NCI-H774 (cell line): ENCODE data around the gene SCAMP4.

ENCODE experiments used
- DNase-seq: peaks from one replicate; lab custom pipeline; 2025; lab: John Stamatoyannopoulos, UW

Gene SCAMP4, protein sequence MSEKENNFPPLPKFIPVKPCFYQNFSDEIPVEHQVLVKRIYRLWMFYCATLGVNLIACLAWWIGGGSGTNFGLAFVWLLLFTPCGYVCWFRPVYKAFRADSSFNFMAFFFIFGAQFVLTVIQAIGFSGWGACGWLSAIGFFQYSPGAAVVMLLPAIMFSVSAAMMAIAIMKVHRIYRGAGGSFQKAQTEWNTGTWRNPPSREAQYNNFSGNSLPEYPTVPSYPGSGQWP

GRCh38 chr19:1905110-1905862 is at the start of gene SCAMP4, which contains the start of gene ADAT3:
Gene SCAMP4, plus strand, starts transcription at chr19:1905399. Its CDS starts 9,621 bp downstream, at chr19:1915020.
Gene ADAT3, plus strand, starts transcription at chr19:1905399. Its CDS starts 6,649 bp downstream, at chr19:1912048.
- DNase-seq: peak; percentile 98

DNA sequence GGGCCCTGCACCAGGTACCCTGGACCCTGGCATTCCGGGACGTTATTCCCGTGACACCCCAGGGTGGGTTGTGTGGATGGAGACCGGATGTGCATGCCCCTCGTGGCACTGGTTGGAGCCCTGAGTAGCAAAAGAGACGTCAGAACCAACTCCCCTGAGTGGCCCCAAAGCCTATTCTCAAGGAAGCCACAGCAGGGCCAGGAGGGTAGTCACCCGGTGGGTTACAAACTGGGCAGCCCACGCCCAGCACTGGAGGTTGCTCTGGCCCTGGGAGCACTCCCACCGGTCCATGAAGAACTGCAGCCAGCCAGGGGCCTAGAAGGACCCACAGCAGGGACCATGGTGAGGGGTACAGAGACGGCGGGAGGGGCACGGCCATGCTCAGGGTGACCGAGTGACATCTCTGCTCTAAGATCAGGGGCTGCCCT is 49.4 kb upstream of the SCAMP4 start:
- DNase-seq: no peak

DNA sequence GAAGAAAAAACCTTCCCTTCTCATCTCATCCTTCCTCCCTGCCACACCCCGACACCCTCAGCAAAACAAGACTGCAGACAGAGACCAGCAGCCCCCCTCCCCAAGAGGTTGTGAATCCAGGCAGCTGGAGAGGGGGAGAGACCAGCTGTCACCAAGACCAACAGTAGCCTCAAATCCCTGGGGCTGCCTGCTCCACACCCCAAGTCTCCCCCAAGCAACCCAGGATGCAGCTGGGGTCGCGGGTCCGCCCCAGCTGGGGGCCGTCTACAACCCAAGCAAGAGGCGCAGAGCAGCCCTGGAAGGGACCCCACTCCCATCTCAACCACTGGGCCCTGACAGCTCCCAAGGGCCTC is 48.9 kb upstream of the SCAMP4 start:
- no peak for DNase-seq

GRCh38 chr19:1856698-1857603 is 48.2 kb upstream of the SCAMP4 start:
- DNase-seq: no peak

DNA sequence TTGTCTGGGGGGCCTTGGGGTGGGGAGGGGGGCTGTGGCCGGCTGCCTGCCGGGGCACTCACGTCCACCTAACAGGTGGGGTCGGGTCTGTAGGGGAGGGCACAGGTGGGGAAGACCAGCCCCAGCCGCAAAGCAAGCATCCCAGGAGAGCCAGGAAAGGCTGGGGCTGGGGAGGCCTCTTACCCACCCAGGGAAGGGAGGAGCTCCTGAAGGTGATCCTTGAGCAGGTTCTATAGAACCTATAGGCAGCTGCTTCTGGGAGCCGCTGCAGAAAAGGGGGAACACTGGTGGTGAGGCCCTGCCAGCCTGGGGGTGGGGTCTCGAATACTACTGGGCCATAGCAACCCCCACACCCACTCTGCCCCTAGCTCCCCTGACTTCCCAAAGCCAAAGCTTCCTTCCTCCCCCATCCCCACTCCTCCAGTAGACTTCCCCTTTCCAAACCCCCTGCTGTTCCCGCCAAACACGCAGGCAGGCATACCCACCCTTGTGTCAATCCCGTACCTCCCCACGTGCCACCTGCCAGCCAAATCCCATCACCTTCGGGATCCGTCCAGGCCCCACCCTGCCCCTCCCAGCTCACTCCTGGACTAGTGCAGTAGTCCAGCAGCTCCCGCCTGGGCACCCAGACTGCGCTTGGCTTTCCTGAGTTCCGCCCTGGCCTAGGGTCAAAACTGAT is 47.4 kb upstream of the SCAMP4 start:
- no peak for DNase-seq

- DNase-seq: no peak
Measured at GRCh38 chr19:1858412-1859081, 46.7 kb upstream of the SCAMP4 start.

GRCh38 chr19:1859331-1859781 is 45.8 kb upstream of the SCAMP4 start:
- DNase-seq: no peak

DNA sequence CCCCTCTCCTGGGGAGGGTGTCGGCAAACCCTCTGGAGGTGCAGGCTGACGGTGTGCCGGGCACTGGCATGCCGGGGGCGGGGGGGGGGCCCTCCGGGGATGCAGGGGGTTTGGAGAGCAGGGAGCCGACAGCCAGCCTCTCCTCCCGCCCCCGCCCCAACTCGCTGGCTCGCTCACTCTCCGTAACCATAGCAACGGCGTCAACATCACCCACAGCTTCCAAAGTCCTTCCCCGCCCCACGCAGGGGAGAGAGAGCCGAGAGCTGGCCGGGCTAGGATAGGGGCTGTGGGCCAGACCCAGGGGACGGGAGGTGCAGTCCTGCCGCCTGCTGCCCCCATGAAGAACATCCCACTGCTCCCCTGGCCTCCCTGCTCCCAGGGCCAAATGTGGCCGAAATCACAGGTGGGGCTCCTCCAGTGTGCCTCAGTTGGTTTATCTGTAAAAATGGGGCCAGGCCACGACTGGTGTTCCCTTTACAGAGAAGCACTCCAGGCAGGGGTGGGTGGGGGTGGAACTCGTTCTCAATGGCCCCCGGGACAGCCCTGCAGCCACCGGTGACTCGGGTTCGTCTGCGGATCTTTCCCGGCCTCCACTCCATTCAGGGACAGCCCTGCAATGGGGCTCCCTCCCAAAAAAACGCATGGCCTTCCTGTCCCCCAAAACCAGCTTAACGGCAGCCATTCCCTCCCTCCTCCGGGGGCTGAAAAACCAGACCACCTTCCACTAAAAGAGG is 45.0 kb upstream of the SCAMP4 start:
- DNase-seq: no peak

- no peak for DNase-seq
Measured at GRCh38 chr19:1860821-1861598, 44.2 kb upstream of the SCAMP4 start.

DNA sequence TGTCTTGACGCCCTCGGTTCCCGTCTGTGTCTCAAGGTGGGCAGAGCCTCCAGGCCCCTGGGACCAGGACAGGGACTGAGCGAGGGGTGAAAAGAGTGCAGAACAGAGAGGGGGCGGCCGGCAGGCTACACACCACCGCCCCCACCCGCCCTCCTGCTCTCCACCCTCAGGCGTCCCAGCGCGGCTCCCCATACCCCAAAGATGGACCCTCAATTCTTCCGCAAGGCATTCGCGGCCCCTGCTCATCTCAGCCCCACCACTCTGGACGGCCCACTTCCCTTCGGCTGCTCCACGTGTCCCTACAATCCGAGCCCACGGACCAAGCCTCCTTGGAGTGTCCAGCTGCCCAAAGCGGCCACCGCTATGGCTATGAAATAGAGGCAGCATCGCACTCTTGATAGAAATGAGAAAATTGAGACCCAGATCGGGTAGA is 43.6 kb upstream of the SCAMP4 start:
- no peak for DNase-seq

GRCh38 chr19:1862068-1862423 is 43.2 kb upstream of the SCAMP4 start:
- DNase-seq: no peak

DNA sequence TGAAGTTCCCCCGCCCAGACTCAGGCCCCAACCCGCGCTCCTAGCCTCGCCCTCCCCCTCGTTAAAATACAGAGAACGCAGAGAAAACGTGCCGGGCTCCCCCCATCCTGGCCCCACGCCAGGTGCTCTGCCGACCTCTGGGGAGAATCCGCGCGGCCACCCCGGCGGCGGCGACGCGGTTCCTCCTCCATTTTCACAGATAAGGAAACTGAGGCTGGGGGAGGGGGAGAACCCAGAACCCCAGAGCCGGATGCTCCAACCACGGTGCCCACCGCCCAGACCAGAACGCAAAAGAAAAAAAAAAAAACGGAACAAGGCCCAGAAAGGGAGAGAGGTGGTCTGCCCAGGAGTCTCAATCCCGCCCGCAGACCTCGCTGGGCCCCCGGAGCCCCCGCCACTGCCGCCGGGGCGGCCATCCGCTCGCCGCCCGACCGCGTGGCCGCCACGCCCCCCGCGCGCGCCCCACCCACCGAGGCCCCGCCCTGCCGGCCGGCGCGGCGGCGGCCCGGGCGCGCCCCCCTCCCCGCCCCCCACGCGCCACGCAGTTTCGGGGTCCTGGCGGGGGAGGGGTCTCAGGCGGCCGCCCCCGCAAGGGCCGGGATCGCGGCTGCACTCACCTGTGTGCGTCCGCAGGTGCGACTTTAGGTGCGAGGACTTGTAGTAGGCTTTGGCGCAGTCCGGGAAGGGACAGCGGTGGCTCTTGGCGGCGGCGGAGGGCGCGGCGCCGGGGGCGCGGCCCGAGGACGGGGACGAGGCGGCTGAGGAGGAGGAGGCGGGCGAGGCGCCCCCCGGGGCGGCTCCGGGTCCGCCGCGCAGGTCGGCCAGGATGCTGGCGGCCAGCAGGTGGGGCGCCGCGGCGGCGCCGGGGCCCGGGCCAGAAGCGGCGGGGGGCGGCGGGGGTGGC is 42.5 kb upstream of the SCAMP4 start:
- DNase-seq: peak; percentile 9

DNA sequence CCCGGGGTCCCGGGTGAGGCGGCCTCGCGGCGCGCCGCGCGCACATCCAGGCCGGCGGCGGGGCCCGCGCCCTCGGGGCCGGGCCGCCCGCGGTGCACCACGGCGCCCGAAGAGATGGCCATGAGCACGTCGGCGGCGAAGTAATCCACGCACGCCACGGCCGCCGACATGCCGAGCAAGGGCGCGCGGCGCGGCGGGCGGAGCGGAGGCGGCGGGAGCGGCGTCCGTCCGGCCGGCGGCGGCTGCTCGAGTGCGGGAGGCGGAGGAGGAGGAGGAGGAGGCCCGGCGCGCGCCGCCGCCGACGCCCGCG is 41.9 kb upstream of the SCAMP4 start, which contains the start of gene KLF16:
Gene KLF16, minus strand, starts transcription at position 252 of the 310 bp plus-strand sequence. Its CDS starts 82 bp downstream, at position 170.
- DNase-seq: no peak

- peak; percentile 97 for DNase-seq
Measured at GRCh38 chr19:1863638-1864479, 41.3 kb upstream of the SCAMP4 start.

DNA sequence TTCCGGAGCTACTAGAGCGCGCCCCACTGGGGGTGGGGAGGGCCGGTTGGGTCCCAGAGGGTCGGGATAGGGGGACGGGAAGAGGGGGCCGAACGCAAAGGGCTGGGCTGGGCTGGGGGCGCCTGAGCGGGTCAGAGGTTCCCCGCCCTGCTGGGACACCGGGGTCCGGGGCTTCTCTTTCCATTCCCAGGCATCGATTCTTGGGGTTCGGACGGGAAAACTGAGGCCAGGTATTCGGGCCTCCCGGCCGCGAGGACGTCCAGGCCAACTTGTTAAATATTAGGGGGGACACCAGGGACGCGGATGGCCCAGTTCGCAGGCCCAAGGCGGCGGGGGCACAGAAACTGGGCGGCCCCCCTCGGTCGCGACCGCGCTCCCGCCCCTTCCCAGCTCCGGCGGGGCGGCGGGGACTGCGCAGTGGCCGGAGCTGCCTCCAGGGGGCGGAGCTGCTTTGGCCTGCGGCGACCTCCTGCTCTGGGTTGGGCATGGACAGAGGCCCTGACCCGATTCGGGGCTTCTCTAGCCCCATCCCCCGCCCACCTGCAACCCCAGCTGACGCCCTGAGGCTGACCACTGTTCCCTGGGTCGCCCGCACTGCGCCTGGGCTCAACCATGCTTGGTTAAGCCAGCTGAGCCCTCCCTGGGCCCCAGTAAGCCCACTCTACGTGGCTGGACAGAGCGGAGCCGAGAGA is 40.6 kb upstream of the SCAMP4 start:
- peak; percentile 53 for DNase-seq

GRCh38 chr19:1865172-1866010 is 39.8 kb upstream of the SCAMP4 start:
- no peak for DNase-seq
